Lung (tissue), 12 donors: ENCODE data around the gene TTC34. TPM values are rescaled to one million over a fixed set of nuclear protein-coding genes. Genes with fewer than 3 reads are reported as not detected.

Experiments
- ATAC-seq: fragments of 200-7000 bp; cut with Tn5 transposase; one replicate; pipeline ENCODE4 v1.9.1; 2020; ENCODE audit warnings: moderate number of reproducible peaks; ENCODE audit not compliant: insufficient read depth, low FRiP score
- DNase-seq, 3 donors: peaks; one replicate each; pipeline ENCODE4 v3.0.0-alpha.2; 2013 to 2017
- H3K27ac ChIP-seq, 2 donors: one replicate each; pipeline ENCODE4 v1.5.1; 2013; ENCODE audit warnings: mild to moderate bottlenecking in 2 of 2, moderate library complexity in 2 of 2, control low read depth in 1 of 2, inconsistent platforms in 1 of 2, low read depth in 1 of 2, low read length in 1 of 2
- H3K27me3 ChIP-seq, 3 donors: one replicate each; pipeline ENCODE4 v1.5.1; 2013; ENCODE audit warnings: low read length in 2 of 3; ENCODE audit not compliant: control insufficient read depth in 3 of 3, insufficient read depth in 3 of 3
- H3K36me3 ChIP-seq, 4 donors: one replicate each; pipeline ENCODE4 v1.5.1; 2013; ENCODE audit warnings: low read length in 4 of 4, mild to moderate bottlenecking in 1 of 4, moderate library complexity in 1 of 4; ENCODE audit not compliant: control insufficient read depth in 4 of 4, insufficient read depth in 4 of 4
- H3K4me1 ChIP-seq, 5 donors: one replicate each; pipeline ENCODE4 v1.5.1; 2013; ENCODE audit warnings: low read length in 5 of 5, mild to moderate bottlenecking in 2 of 5, moderate library complexity in 1 of 5; ENCODE audit not compliant: control insufficient read depth in 5 of 5, insufficient read depth in 5 of 5
- H3K4me3 ChIP-seq: one replicate; pipeline ENCODE4 v1.5.1; 2013; ENCODE audit warnings: mild to moderate bottlenecking, control low read depth, moderate library complexity
- H3K9ac ChIP-seq, 2 donors: one replicate each; pipeline ENCODE4 v1.5.1; 2013; ENCODE audit warnings: low read length in 2 of 2, control low read depth in 1 of 2; ENCODE audit not compliant: insufficient read depth in 1 of 2
- H3K9me3 ChIP-seq, 4 donors: one replicate each; pipeline ENCODE4 v1.5.1; 2013; ENCODE audit warnings: low read length in 3 of 4, mild to moderate bottlenecking in 1 of 4, moderate library complexity in 1 of 4; ENCODE audit not compliant: control insufficient read depth in 4 of 4, insufficient read depth in 3 of 4
- CTCF ChIP-seq: IDR thresholded peaks from 2 replicates; pipeline ENCODE4 v1.5.1; 2012; ENCODE audit warnings: mild to moderate bottlenecking; ENCODE audit errors: control extremely low read depth, extremely low read depth
- WGBS, 2 donors: extraction: QIAGEN DNeasy Blood & Tissue Kit; methylation state at CpG; one replicate each; pipeline ENCODE4 v1.1.7; 2013; 5-methylcytosine and 5-hydroxymethylcytosine counted together
- polyA plus RNA-seq, 2 donors: library from polyadenylated mRNA; stranded (reverse); fragments of 200-250 nt; gene quantifications; one replicate each; pipeline ENCODE4 v1.2.1, GENCODE V29; 2013
- total RNA-seq, 2 donors: library from RNA; depleted of rRNA in 1 of 2; stranded (reverse); fragments of >200 nt in 1 of 2; gene quantifications; one replicate each; pipeline ENCODE4 v1.2.1, GENCODE V29; 2014 to 2021
- donor health status: control.
- donor health status: control.
- donor health status: Bipolar disorder and iron deficiency.
- donor health status: healthy.
- donor health status: DM: yes; HTN: yes; CAD: no.

The TTC34 gene
- total and polyA plus RNA-seq, 4 donors, result 0.30 to 3.3 (median 0.75) TPM

GRCh38 chr1:2639607-2640521 lies 161.6 kb downstream of the TTC34 start:
- ATAC-seq (no peak), DNase-seq (no peak)
- H3K4me1 ChIP-seq, result peaks cover 0 to 16% (median 0%) of the 10 kb centered on the region in 5 donors
- no peak for TF ChIP-seq CTCF
- H3K9ac ChIP-seq, result no peak overlapping the region
- H3K27me3 ChIP-seq, result no peaks in the 10 kb centered on the region
- no peak overlapping the region for H3K4me3 ChIP-seq
- WGBS, 2 donors, result 79 to 83% methylated on average over 23 to 26 of the region's 26 CpGs
- no peaks in the 10 kb centered on the region for H3K36me3 ChIP-seq
- peaks cover 0 to 10% (median 1%) of the 10 kb centered on the region in 4 donors for H3K9me3 ChIP-seq
- H3K27ac ChIP-seq, result no peak overlapping the region

GRCh38 chr1:2639203-2639602 lies 162.3 kb downstream of the TTC34 start:
- peaks cover 0 to 10% (median 1%) of the 10 kb centered on the region in 4 donors for H3K9me3 ChIP-seq
- no peak overlapping the region for H3K4me3 ChIP-seq
- 46 to 73% methylated on average over 11 of the region's 11 CpGs for WGBS, 2 donors
- peaks cover 0 to 16% (median 0%) of the 10 kb centered on the region in 5 donors for H3K4me1 ChIP-seq
- DNase-seq, result no peak
- no peak overlapping the region for H3K9ac ChIP-seq
- H3K27ac ChIP-seq, result no peak overlapping the region
- H3K27me3 ChIP-seq, result no peaks in the 10 kb centered on the region
- TF ChIP-seq CTCF, result no peak
- ATAC-seq, result no peak
- H3K36me3 ChIP-seq, result no peaks in the 10 kb centered on the region

GRCh38 chr1:2638466-2639115 lies 162.9 kb downstream of the TTC34 start:
- Histone ChIP-seq H3K27me3 (no peaks in the 10 kb centered on the region), H3K9me3 (peaks cover 0 to 10% (median 1%) of the 10 kb centered on the region in 4 donors), H3K4me1 (peaks cover 0 to 18% (median under 1%) of the 10 kb centered on the region in 5 donors), H3K9ac (no peak overlapping the region), H3K36me3 (no peaks in the 10 kb centered on the region), H3K27ac (no peak overlapping the region), H3K4me3 (no peak overlapping the region)
- TF ChIP-seq CTCF, result no peak
- ATAC-seq (no peak), DNase-seq (no peak)
- 76 to 83% methylated on average over 16 of the region's 16 CpGs for whole genome bisulfite sequencing, 2 donors
